Measurements from ENCODE around the gene CCKAR. TPM values are rescaled to one million over a fixed set of nuclear protein-coding genes. Genes with fewer than 3 reads are reported as not detected.

The CCKAR gene
- total RNA-seq, 4 donors from 2014 or later: not detected

DNA sequence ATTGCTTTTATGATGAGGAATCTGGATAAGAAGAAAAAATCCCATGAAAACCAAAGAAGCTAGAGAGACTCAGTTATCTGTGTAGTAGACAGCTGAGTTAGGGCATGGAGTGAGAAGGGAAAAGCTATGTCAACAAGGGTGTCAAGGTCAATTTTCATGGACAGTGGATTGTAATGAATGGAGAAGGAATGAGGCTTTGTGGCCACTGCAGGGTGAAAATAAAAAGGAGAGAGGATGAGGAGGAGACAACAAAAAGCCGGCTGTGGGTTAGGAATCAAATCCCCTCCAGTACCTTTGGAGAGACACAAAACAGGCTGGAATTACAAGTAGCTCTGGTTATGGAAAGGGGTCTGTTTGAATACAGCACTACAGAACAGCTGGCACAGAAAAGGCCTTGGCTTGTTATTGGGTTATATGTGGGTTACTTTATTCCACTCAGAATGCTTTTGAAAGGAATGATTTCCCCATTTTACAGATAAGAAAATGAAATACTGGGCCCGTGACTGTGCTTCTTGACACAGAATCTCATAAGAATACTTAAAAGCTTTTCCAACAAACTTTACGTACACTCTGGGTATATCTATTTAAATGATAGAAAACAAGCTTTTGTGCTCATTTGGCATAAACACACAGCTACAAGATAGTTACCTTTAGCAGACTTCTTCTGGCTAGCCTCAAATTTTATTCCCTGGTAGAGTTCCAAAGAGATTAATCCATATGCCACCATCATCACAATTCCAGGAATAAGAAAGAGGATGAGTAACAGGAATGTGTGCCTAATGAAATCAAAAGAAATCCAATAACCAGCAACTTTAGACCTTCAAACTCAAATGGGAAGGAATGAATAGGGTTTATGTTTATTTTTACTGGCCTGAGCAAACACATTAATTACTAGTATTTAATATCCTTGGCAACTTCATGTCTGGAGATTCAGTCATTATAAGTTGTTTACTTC, 7.5 kb downstream of the CCKAR start:
- Histone ChIP-seq H3K36me3 (no peaks in the 10 kb centered on the region), H3K27me3 (no peaks in the 10 kb centered on the region), H3K4me3 (no peak overlapping the region), H3K4me1 (no peaks in the 10 kb centered on the region), H3K27ac (no peak overlapping the region), H3K9me3 (no peaks in the 10 kb centered on the region)
- DNase-seq (ENCODE audit: low spot score in 2 of 2): no peak
- 76% methylated on average over 3 of the region's 3 CpGs for WGBS
- TF ChIP-seq, protein P1, sequence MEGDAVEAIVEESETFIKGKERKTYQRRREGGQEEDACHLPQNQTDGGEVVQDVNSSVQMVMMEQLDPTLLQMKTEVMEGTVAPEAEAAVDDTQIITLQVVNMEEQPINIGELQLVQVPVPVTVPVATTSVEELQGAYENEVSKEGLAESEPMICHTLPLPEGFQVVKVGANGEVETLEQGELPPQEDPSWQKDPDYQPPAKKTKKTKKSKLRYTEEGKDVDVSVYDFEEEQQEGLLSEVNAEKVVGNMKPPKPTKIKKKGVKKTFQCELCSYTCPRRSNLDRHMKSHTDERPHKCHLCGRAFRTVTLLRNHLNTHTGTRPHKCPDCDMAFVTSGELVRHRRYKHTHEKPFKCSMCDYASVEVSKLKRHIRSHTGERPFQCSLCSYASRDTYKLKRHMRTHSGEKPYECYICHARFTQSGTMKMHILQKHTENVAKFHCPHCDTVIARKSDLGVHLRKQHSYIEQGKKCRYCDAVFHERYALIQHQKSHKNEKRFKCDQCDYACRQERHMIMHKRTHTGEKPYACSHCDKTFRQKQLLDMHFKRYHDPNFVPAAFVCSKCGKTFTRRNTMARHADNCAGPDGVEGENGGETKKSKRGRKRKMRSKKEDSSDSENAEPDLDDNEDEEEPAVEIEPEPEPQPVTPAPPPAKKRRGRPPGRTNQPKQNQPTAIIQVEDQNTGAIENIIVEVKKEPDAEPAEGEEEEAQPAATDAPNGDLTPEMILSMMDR (IDR thresholded peaks at IDR 0.05): no peak
- TF ChIP-seq POLR2AphosphoS5 (IDR thresholded peaks at IDR 0.05) (no peak), POLR2A (IDR thresholded peaks at IDR 0.05) (no peak), EP300 (IDR thresholded peaks at IDR 0.05) (no peak)

DNA sequence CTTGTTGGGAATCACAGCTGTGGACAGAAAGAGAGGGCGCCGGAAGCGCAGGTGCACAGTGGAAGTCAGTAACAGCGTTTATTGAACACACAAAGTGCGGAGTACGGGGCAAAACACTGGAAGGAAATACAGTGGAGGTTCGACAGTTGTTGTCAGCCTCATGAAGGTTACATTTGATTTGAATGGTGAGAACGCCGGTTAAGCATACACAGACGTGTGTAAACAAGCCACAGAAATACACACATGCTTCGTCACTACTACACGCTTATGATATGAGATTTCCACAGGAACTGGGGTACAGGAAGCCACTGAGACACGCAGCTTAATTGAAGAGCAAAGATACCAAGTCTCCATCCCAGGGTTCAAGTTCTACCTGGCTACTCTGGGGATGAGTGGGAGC, 12.0 kb downstream of the CCKAR start:
- no peak overlapping the region for H3K4me3 ChIP-seq
- H3K36me3 ChIP-seq: no peaks in the 10 kb centered on the region
- H3K27me3 ChIP-seq: no peaks in the 10 kb centered on the region
- no peak overlapping the region for H3K27ac ChIP-seq
- H3K9me3 ChIP-seq: no peaks in the 10 kb centered on the region
- no peaks in the 10 kb centered on the region for H3K4me1 ChIP-seq
- TF ChIP-seq POLR2A (IDR thresholded peaks at IDR 0.05) (no peak), EP300 (IDR thresholded peaks at IDR 0.05) (no peak), POLR2AphosphoS5 (IDR thresholded peaks at IDR 0.05) (no peak)
- TF ChIP-seq, protein P1 (IDR thresholded peaks at IDR 0.05): no peak
- 90% methylated on average over 13 of the region's 13 CpGs for WGBS
- no peak for DNase-seq (ENCODE audit: low spot score in 2 of 2)

DNA sequence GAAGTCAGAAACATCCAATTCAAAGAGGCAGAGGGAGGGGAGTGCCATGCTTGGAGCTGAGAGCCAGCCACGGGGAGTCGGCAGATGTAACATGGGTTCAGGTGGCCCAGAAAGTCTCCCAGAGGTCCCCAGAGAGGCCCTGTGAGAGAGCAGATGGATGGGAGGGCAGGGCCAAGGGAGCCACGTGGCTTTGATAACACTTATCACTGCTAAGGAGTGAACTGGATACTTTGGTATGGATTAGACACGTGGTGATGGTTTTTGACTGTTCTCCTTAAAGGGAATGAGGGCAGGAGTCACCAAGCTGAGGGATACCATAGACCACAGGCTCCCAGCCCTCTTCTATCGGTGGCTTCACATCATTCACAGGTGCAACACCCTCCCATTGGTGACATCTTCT, 13.7 kb downstream of the CCKAR start:
- Histone ChIP-seq H3K4me1 (no peaks in the 10 kb centered on the region), H3K27me3 (no peaks in the 10 kb centered on the region), H3K36me3 (no peaks in the 10 kb centered on the region), H3K27ac (no peak overlapping the region), H3K9me3 (no peaks in the 10 kb centered on the region), H3K4me3 (no peak overlapping the region)
- no peak for TF ChIP-seq EP300 (IDR thresholded peaks at IDR 0.05)
- TF ChIP-seq POLR2AphosphoS5 (IDR thresholded peaks at IDR 0.05): no peak
- no peak for TF ChIP-seq POLR2A (IDR thresholded peaks at IDR 0.05)
- TF ChIP-seq, protein P1 (IDR thresholded peaks at IDR 0.05): no peak
- no peak for DNase-seq (ENCODE audit: low spot score in 2 of 2)
- 82% methylated on average over 5 of the region's 5 CpGs for WGBS

DNA sequence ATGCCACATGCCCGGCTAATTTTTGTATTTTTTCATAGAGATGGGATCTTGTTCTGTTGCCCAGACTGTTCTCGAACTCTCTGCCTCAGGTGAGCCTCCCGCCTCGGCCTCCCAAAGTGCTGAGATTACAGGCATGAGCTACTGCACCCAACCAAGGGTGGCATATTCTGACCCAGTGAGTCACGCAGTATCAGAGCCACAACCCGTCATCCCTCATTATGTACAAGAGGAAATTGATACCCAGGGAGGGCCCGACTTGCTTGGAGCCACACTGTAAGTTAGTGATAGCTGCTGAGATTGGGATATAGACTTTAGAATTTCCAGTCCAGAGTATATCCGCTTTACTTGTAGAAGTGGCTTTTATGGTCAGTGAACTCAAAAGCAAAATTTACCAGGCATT, 14.6 kb downstream of the CCKAR start:
- 89% methylated on average over 8 of the region's 8 CpGs for whole genome bisulfite sequencing
- TF ChIP-seq, protein P1 (IDR thresholded peaks at IDR 0.05): no peak
- TF ChIP-seq EP300 (IDR thresholded peaks at IDR 0.05) (no peak), POLR2A (IDR thresholded peaks at IDR 0.05) (no peak), POLR2AphosphoS5 (IDR thresholded peaks at IDR 0.05) (no peak)

DNA sequence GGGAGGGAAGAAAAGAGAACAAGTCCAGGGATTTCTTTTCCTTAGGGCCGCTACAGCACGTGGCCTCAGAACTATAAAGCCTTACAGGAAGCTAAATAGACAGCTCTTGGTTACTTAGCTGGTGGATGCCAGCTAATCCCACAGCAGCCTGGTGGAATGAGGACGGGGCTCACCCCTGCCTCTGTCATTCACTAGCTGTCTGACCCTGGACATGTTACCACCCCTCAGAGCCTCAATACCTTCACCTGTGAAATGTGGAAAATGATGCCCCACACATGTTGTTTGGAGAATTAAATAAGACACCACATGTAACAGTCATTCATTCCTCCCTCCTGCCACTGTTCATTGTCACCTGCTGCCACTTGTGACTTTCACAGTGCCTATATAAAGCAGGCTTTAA, 15.7 kb downstream of the CCKAR start:
- WGBS: 83% methylated on average over 3 of the region's 3 CpGs
- H3K4me1 ChIP-seq: no peaks in the 10 kb centered on the region
- no peaks in the 10 kb centered on the region for H3K27me3 ChIP-seq
- TF ChIP-seq POLR2AphosphoS5 (IDR thresholded peaks at IDR 0.05): no peak
- TF ChIP-seq EP300 (IDR thresholded peaks at IDR 0.05): no peak
- TF ChIP-seq, protein P1 (IDR thresholded peaks at IDR 0.05): no peak
- no peak for TF ChIP-seq POLR2A (IDR thresholded peaks at IDR 0.05)
- no peak overlapping the region for H3K4me3 ChIP-seq
- no peak for DNase-seq (ENCODE audit: low spot score in 2 of 2)
- no peak overlapping the region for H3K27ac ChIP-seq
- H3K36me3 ChIP-seq: no peaks in the 10 kb centered on the region
- no peaks in the 10 kb centered on the region for H3K9me3 ChIP-seq

More for the DNA sequence above, 14.6 kb downstream of the CCKAR start:
- no peak for DNase-seq (ENCODE audit: low spot score in 2 of 2)
- Histone ChIP-seq H3K4me1 (no peaks in the 10 kb centered on the region), H3K27ac (no peak overlapping the region), H3K4me3 (no peak overlapping the region), H3K36me3 (no peaks in the 10 kb centered on the region), H3K9me3 (no peaks in the 10 kb centered on the region), H3K27me3 (no peaks in the 10 kb centered on the region)

Measured in suprapubic skin (tissue), 4 donors.